Suprapubic skin (tissue), 3 donors: ENCODE measurements around the gene CEP41.

Experiments used
- POLR2A ChIP-seq, 2 donors: fragments of 450-650 bp; IDR thresholded peaks; one replicate each; pipeline ENCODE4 v1.6.1; 2017; ENCODE audit warnings: antibody characterized with exemption in 2 of 2, mild to moderate bottlenecking in 2 of 2, moderate library complexity in 2 of 2
- TF ChIP-seq, protein P1 (sequence below), 2 donors: fragments of 200-600 bp in 1 of 2; fragments of 450-650 bp in 1 of 2; sonication (generic) in 1 of 2; IDR thresholded peaks; one replicate each; pipeline ENCODE4 v1.5.1; 2016 to 2019; ENCODE audit warnings: antibody characterized with exemption in 2 of 2, mild to moderate bottlenecking in 1 of 2, moderate library complexity in 1 of 2

DNA sequence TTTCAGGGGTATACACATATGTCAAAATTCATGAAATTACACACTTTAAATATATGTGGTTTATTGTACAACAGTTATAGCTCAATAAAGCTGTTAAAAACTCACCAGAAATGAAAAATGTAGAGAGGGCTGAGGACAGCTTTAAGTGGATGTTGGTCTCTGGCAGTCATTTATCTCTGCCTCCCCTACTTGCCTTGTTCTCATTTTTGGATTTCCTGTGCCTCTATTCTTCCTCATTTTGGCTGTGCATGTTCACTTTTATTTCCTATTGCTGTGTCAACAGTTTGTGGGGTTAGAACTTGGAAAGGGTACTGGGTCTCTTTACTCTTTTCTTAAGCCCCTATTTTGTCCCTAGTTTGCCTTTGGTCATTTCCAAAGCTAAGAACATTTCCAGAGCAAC, 32.5 kb upstream of the CEP41 start:
- TF ChIP-seq, protein P1, sequence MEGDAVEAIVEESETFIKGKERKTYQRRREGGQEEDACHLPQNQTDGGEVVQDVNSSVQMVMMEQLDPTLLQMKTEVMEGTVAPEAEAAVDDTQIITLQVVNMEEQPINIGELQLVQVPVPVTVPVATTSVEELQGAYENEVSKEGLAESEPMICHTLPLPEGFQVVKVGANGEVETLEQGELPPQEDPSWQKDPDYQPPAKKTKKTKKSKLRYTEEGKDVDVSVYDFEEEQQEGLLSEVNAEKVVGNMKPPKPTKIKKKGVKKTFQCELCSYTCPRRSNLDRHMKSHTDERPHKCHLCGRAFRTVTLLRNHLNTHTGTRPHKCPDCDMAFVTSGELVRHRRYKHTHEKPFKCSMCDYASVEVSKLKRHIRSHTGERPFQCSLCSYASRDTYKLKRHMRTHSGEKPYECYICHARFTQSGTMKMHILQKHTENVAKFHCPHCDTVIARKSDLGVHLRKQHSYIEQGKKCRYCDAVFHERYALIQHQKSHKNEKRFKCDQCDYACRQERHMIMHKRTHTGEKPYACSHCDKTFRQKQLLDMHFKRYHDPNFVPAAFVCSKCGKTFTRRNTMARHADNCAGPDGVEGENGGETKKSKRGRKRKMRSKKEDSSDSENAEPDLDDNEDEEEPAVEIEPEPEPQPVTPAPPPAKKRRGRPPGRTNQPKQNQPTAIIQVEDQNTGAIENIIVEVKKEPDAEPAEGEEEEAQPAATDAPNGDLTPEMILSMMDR (IDR thresholded peaks at IDR 0.05) = no peak
- TF ChIP-seq POLR2A (IDR thresholded peaks at IDR 0.05) = no peak
